ENCODE data around the gene CAMK1D.

DNA sequence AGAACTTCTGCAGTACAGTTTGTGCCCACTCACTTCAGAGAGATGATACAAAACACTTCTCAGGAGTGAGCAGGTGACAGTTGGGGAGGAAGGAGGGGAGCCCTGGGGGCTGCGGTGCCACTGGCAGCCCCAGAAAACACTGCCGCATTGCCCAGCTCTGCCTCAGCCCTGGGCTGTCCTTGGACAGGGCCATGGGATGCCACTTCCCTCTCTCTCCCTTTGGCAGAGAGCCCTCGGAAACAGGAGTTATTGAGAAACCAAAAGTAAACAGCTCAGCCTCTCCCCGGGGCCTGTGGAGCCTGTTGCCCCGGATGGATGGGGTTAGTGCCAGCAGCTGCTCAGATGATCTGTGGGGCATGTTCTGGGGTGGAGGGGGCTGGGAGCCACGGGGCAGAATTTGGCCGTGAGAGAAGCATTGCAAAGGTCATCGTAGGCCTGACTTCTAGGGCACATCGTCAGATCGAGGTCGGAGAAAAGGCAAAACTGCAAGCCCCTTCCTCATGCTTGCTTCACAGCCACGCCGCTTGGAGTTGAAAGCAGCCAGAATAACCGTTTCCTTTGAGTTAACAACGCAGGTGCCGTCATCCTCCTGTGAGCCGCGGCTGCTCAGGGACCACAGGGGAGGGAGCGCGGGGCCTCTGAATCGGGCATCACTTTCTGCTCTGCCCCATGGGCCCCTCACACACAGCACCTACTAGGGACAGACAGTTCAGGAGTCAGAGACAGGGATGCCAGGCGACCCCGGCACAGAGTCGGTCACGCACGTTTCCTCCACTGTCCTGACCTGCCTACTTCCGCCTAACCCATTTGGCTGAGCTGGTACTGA is 256.4 kb downstream of the CAMK1D start:
- TF ChIP-seq, protein P1, sequence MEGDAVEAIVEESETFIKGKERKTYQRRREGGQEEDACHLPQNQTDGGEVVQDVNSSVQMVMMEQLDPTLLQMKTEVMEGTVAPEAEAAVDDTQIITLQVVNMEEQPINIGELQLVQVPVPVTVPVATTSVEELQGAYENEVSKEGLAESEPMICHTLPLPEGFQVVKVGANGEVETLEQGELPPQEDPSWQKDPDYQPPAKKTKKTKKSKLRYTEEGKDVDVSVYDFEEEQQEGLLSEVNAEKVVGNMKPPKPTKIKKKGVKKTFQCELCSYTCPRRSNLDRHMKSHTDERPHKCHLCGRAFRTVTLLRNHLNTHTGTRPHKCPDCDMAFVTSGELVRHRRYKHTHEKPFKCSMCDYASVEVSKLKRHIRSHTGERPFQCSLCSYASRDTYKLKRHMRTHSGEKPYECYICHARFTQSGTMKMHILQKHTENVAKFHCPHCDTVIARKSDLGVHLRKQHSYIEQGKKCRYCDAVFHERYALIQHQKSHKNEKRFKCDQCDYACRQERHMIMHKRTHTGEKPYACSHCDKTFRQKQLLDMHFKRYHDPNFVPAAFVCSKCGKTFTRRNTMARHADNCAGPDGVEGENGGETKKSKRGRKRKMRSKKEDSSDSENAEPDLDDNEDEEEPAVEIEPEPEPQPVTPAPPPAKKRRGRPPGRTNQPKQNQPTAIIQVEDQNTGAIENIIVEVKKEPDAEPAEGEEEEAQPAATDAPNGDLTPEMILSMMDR (IDR thresholded peaks at IDR 0.05): no peak
- no peak for TF ChIP-seq POLR2A (IDR thresholded peaks at IDR 0.05)
